HG03025 (cell line): ENCODE results near the gene ASXL2.

Experiments used
- ATAC-seq: cut with Tn5 transposase; IDR thresholded peaks from one replicate; pipeline ENCODE4 v1.9.1; 2021; ENCODE audit warnings: mild to moderate bottlenecking, moderate library complexity; ENCODE audit not compliant: unreplicated experiment, low FRiP score

ASXL2 gene

GRCh38 chr2:25699216-25699615 is 179.1 kb downstream of the ASXL2 start:
- no peak for ATAC-seq

DNA sequence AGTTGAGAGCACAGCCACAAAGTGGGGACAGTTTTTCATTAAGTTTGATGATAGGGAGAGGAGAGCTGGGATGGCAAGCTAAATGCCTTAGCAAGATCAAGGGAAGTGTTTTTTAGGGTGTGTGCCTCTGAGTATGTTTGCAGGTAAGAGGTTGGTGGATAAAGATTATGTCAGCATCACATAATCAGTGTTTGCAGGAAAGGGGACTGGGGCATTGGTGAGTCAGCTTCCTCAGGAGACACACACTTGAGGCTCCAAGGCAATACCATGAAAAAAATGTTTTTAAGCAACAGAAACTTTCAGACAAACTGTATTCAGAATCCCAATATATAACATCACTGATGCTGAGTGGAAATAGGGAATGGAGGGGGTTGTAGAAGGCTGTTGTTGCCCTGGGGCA is 179.5 kb downstream of the ASXL2 start:
- ATAC-seq, result no peak

GRCh38 chr2:25697559-25698341 is 180.5 kb downstream of the ASXL2 start:
- ATAC-seq, result no peak

DNA sequence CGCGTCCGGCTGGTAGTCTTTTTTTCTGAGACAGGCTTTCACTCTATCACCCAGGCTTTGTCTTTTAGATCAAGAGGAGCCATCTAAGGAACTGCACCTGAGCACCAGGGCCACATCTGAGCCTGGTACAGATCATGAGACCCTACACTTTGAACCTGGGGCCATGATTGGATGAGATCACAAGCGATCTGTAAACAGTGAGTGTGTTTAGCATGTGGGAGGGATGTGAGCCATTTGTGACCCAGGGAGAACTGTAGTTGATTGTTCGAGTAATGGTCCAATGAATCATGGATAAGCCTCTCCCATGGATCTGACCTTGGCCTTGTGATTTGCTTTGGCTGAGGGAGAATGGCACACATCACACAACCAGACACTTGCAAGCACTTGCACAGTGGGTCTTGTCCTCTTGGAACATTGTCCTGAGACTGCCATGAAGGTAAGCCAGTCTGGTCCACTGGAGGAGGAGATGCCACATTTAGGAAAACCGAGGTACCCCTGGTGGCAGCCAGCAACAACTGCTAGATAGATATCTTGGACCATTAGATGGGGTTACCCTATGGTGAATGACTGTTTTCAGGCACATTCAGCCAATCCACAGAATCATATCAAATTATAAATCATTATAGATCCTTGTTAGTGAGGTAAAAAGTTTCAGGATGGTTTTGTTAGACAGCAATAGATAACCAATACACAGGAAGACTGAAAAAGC is 185.4 kb downstream of the ASXL2 start:
- no peak for ATAC-seq

DNA sequence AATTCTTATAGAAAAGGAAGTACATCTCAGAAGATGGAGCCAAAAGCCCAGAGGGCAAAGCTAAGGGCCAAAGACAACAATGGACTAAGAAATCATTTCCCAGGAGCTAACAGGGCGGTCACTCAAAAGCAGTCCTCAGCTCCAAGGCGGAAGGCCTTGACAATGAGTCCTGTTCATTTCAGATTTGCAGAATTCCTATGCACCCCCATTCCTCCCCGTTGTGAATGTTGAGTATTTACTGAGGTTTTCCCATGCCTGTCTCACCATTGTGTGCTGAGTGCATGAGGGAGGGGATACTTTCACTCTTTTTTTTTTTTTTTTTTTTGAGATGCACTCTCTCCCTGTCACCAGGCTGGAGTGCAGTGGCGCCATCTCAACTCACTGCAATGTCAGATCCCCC is 186.1 kb downstream of the ASXL2 start:
- no peak for ATAC-seq

DNA sequence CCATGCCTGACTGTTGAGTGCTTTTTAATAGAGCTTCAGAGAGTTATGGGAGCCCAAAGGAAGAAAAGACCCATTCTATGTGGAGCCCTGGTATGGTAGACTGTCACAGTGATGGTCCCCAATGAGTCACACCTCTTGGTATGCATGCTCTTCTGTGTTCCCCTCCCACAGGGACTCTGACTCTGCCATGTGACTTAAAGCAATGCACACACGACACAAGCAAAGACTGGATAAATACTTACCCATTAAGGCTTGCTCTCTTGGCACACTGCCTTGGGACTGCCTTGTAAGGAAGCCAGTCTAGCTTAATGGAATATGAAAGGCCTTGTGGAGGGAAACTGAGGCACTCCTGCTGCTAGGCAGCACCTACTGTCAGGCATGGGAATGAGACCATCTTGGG is 188.2 kb downstream of the ASXL2 start:
- ATAC-seq, result no peak

GRCh38 chr2:25688236-25688635 is 190.1 kb downstream of the ASXL2 start:
- ATAC-seq, result no peak

DNA sequence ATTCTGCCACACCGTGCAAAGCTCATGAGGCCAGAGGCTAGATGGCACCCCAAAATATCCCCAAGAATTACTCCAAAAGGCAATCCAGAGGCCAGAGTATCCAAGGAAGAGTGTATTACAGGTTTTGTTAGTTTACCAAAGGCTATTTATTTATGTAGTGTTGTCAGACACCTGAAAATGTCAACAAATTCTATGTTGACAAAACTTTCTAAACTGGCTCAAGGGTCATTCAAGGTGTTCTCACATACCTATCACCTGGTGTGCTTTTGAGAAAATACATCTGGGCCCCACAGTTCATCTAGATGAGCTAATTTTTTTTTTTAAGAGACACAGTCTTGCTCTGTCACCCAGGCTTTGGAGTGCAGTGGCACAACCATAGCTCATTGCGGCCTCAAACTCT is 192.5 kb downstream of the ASXL2 start:
- ATAC-seq, result no peak

DNA sequence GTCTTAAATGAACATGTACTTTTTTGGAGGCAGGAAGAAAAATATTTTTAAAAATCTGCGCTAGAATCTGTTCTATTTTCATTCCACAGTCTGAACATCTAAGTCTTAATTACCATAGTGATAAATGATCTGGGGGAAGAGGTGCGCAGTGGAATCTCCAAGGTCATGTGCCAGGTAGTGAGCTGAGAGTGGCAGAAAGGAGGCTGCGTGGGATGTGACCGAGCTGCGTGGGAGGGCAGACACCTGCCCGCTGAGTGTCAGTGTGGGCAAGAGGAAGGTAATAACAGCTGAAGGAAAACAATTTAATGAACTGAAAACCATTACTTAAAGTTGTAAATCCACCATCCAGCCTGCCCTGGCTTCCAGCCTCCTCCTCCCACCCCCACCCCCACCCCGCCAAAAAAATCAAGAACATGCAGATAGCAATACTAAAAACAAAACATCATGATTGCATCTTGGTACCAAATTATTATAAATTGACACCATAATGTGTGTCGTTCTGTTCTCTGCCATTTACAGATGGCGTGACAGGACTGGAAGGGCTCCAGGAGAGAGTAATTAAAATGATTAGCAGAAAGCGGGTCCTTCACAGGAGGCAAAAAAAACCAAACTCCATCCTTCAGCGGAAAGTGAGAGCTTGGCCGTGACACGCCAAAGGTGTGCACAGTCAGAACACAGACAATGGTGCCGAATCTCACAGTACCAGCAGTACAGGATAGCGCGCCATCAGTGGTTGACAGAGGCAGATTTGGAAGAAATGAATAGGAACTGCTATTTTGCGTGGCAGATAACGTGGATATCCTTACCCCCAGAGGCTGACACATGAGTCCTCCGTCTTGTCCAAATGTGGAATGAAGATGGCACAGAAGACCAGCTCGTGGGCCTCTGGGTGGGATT is 193.5 kb downstream of the ASXL2 start:
- no peak for ATAC-seq
